ENCODE results near the gene GPSM3.
A peak's percentile ranks its signal among the peaks of the same experiment; 100 is the strongest.
"Not testable (repeated sequence)": the region's sequence is repeated elsewhere in the genome, so short reads cannot be mapped to it uniquely, and the experiment has no call there.

GPSM3 gene

GRCh38 chr6:32202186-32202585 is 9.7 kb upstream of the GPSM3 start:
- no peak for DNase-seq

GRCh38 chr6:32200711-32201475 is 8.4 kb upstream of the GPSM3 start:
- no peak for DNase-seq

- no peak for DNase-seq
These were observed 6.4 kb upstream of the GPSM3 start for GRCh38 chr6:32198866-32199265.

- no peak for DNase-seq
These were observed 5.9 kb upstream of the GPSM3 start for GRCh38 chr6:32198345-32198696.

GRCh38 chr6:32196682-32197616 is 4.5 kb upstream of the GPSM3 start:
- no peak for DNase-seq

- DNase-seq: peak; percentile 94
These were observed 3.6 kb upstream of the GPSM3 start for GRCh38 chr6:32195902-32196681.

- peak; percentile 100 for DNase-seq
These were observed 3.1 kb upstream of the GPSM3 start for GRCh38 chr6:32195652-32195901.

GRCh38 chr6:32194825-32195651 is 2.6 kb upstream of the GPSM3 start:
- no peak for DNase-seq

GRCh38 chr6:32194388-32194787 is 1.9 kb upstream of the GPSM3 start:
- DNase-seq: no peak

- not testable (repeated sequence) for DNase-seq
These were observed 653 bp upstream of the GPSM3 start for GRCh38 chr6:32193096-32193495.

GRCh38 chr6:32191696-32192607 is 491 bp downstream of the GPSM3 start:
- DNase-seq: no peak

- no peak for DNase-seq
These were observed 1.3 kb downstream of the GPSM3 start for GRCh38 chr6:32190911-32191677.

GRCh38 chr6:32190054-32190851 is 2.2 kb downstream of the GPSM3 start, which contains the start of gene PBX2:
Gene PBX2 (minus strand): TSS chr6:32190202. CDS start chr6:32189915, 287 bp downstream.
- DNase-seq: peak; percentile 94

GRCh38 chr6:32189742-32190053 is 2.7 kb downstream of the GPSM3 start:
- DNase-seq: no peak

GRCh38 chr6:32189069-32189741 is 3.2 kb downstream of the GPSM3 start:
- no peak for DNase-seq

GRCh38 chr6:32188381-32189068 is 3.9 kb downstream of the GPSM3 start:
- DNase-seq: no peak

GRCh38 chr6:32187725-32188380 is 4.6 kb downstream of the GPSM3 start:
- DNase-seq: not testable (repeated sequence)
